Esophagus mucosa (tissue), 1 donor: ENCODE results near the gene SNCG. TPM values are rescaled to one million over a fixed set of nuclear protein-coding genes. Genes with fewer than 3 reads are reported as not detected.
A peak's percentile ranks its signal among the peaks of the same experiment; 100 is the strongest.
"Not testable (repeated sequence)": the region's sequence is repeated elsewhere in the genome, so short reads cannot be mapped to it uniquely, and the experiment has no call there.

ENCODE experiments used
- ATAC-seq: fragments of 200-7000 bp; cut with Tn5 transposase; one replicate; pipeline ENCODE4 v1.9.1; 2020
- total RNA-seq: library from RNA; stranded (reverse); gene quantifications from one replicate; pipeline ENCODE4 v1.2.4, GENCODE V29; 2023
- donor health status: DM: yes; HTN: yes; CAD: no.

SNCG gene
- total RNA-seq, 1 donor from 2014 or later: 8.2 TPM

GRCh38 chr10:86979296-86979818 is 21.0 kb downstream of the SNCG start:
- peak; percentile 23 for ATAC-seq

GRCh38 chr10:86979977-86980448 is 21.6 kb downstream of the SNCG start:
- ATAC-seq: peak; percentile 17

GRCh38 chr10:86981020-86981419 is 22.6 kb downstream of the SNCG start:
- ATAC-seq: not testable (repeated sequence)

GRCh38 chr10:86981716-86982115 is 23.3 kb downstream of the SNCG start:
- ATAC-seq: no peak

- not testable (repeated sequence) for ATAC-seq
Measured at GRCh38 chr10:86984498-86984897, 26.1 kb downstream of the SNCG start.

GRCh38 chr10:86988520-86988919 is 30.1 kb downstream of the SNCG start:
- no peak for ATAC-seq

- not testable (repeated sequence) for ATAC-seq
Measured at GRCh38 chr10:86991362-86991761, 33.0 kb downstream of the SNCG start.

GRCh38 chr10:86992456-86992855 is 34.1 kb downstream of the SNCG start:
- ATAC-seq: no peak

GRCh38 chr10:86992929-86993328 is 34.5 kb downstream of the SNCG start:
- ATAC-seq: no peak

GRCh38 chr10:86999802-87000403 is 41.5 kb downstream of the SNCG start:
- not testable (repeated sequence) for ATAC-seq

GRCh38 chr10:87000491-87000890 is 42.1 kb downstream of the SNCG start:
- no peak for ATAC-seq

- not testable (repeated sequence) for ATAC-seq
Measured at GRCh38 chr10:87007124-87007523, 48.7 kb downstream of the SNCG start.

- not testable (repeated sequence) for ATAC-seq
Measured at GRCh38 chr10:87007674-87008073, 49.3 kb downstream of the SNCG start.

GRCh38 chr10:87008303-87008702 is 49.9 kb downstream of the SNCG start:
- ATAC-seq: not testable (repeated sequence)

- ATAC-seq: not testable (repeated sequence)
Measured at GRCh38 chr10:87009134-87009696, 50.8 kb downstream of the SNCG start.

Other genes with a start within 250 kb of the SNCG start
- 17.3 TPM for gene BMPR1A, start 202.0 kb upstream of the SNCG start, total RNA-seq
- 9.0 TPM for gene MMRN2, start 984 bp upstream of the SNCG start, total RNA-seq
- gene ADIRF, start 9.9 kb downstream of the SNCG start, total RNA-seq: 46.1 TPM
- gene FAM25A, start 61.7 kb downstream of the SNCG start, total RNA-seq: 29.4 TPM
- 88.5 TPM for gene GLUD1, start 136.2 kb downstream of the SNCG start, total RNA-seq
- 17.7 TPM for gene SHLD2, start 136.6 kb downstream of the SNCG start, total RNA-seq